Gastroesophageal sphincter (tissue), 4 donors: ENCODE measurements around the gene TRIM54. TPM values are rescaled to one million over a fixed set of nuclear protein-coding genes. Genes with fewer than 3 reads are reported as not detected.
A peak's percentile ranks its signal among the peaks of the same experiment; 100 is the strongest.
"Not testable (repeated sequence)": the region's sequence is repeated elsewhere in the genome, so short reads cannot be mapped to it uniquely, and the experiment has no call there.

Source experiments
- ATAC-seq: fragments of 150-250 bp; one replicate; pipeline ENCODE4 v1.9.1; 2016; ENCODE audit warnings: mild to moderate bottlenecking, moderate library complexity
- H3K27ac ChIP-seq, 4 donors: fragments of 200-600 bp; sonication (generic) in 3 of 4; 1 replicate in 3 of 4; 2 replicates in 1 of 4; pipeline ENCODE4 v1.5.1; 2016 to 2019
- H3K27me3 ChIP-seq: fragments of 200-600 bp; sonication (generic); one replicate; pipeline ENCODE4 v1.5.1; 2019
- H3K36me3 ChIP-seq, 2 donors: fragments of 200-600 bp; sonication (generic); one replicate each; pipeline ENCODE4 v1.5.1; 2019; ENCODE audit warnings: control low read depth in 1 of 2
- H3K4me1 ChIP-seq, 3 donors: fragments of 200-600 bp; sonication (generic); 1 replicate in 2 of 3; 2 replicates in 1 of 3; pipeline ENCODE4 v1.5.1; 2016 to 2019; ENCODE audit warnings: control low read depth in 2 of 3
- H3K4me3 ChIP-seq, 2 donors: fragments of 200-600 bp; sonication (generic); one replicate each; pipeline ENCODE4 v1.5.1; 2019; ENCODE audit warnings: mild to moderate bottlenecking in 1 of 2, moderate library complexity in 1 of 2
- H3K9me3 ChIP-seq, 3 donors: fragments of 200-600 bp; sonication (generic); one replicate each; pipeline ENCODE4 v1.5.1; 2017 to 2019; ENCODE audit warnings: control low read depth in 2 of 3
- EP300 ChIP-seq: sonication (generic); formaldehyde crosslinking; IDR thresholded peaks from one replicate; pipeline ENCODE4 v1.6.1; 2017; ENCODE audit warnings: antibody characterized with exemption, mild to moderate bottlenecking
- POLR2A ChIP-seq, 2 donors: fragments of 450-650 bp; IDR thresholded peaks; one replicate each; pipeline ENCODE4 v1.6.1; 2017; ENCODE audit warnings: antibody characterized with exemption in 2 of 2, mild to moderate bottlenecking in 2 of 2, moderate library complexity in 1 of 2
- POLR2AphosphoS5 ChIP-seq: sonication (generic); formaldehyde crosslinking; IDR thresholded peaks from one replicate; pipeline ENCODE4 v1.6.1; 2017; ENCODE audit warnings: antibody characterized with exemption
- WGBS, 2 donors: methylation state at CpG; one replicate each; pipeline ENCODE4 v1.1.5; 2018; ENCODE audit warnings: low coverage in 1 of 2; 5-methylcytosine and 5-hydroxymethylcytosine counted together
- total RNA-seq, 4 donors: library from RNA; depleted of rRNA; stranded (reverse); fragments of >200 nt; gene quantifications; one replicate each; pipeline ENCODE4 v1.1.0, GENCODE V29; 2016
- TF ChIP-seq, protein P1 (sequence below), 4 experiments: fragments of 200-600 bp in 2 of 4; fragments of 450-650 bp in 2 of 4; sonication (generic) in 1 of 4; IDR thresholded peaks; one replicate each; pipeline ENCODE4 v1.5.1; 2017 to 2019; ENCODE audit warnings: antibody characterized with exemption in 4 of 4, mild to moderate bottlenecking in 2 of 4, moderate library complexity in 2 of 4

The TRIM54 gene
- total RNA-seq, 4 donors from 2014 or later = 0.15 to 0.31 TPM; not detected in 2

DNA sequence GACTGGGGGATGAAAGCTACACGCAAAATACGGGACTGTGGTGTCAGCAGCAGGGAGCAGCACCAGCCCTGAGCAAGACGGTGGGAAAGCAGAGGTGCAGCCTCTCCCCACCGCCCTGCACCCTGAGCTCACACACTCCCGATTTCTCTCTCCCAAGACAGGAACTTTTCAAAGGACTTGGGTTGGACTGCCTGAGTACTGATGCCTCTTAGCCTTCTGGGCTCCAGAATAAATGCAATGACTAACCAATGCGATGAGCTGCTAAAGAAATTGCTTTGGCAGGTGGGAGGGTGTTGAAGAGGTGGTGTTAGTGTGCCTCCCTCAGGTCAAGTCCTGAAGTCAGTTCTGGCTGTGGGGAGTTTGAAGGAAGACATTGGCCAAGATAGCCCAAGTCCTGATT lies 9.6 kb downstream of the TRIM54 start:
- Histone ChIP-seq H3K36me3 (no peaks in the 10 kb centered on the region), H3K9me3 (no peaks in the 10 kb centered on the region), H3K4me1 (no peaks in the 10 kb centered on the region), H3K4me3 (no peak overlapping the region), H3K27me3 (peaks cover 55% of the 10 kb centered on the region), H3K27ac (no peak overlapping the region)
- WGBS, 2 donors = 20 to 50% methylated on average over 2 of the region's 6 CpGs
- no peak for ATAC-seq
- TF ChIP-seq POLR2AphosphoS5 (no peak), POLR2A (IDR thresholded peaks at IDR 0.05) (no peak), EP300 (no peak)
- TF ChIP-seq, protein P1, sequence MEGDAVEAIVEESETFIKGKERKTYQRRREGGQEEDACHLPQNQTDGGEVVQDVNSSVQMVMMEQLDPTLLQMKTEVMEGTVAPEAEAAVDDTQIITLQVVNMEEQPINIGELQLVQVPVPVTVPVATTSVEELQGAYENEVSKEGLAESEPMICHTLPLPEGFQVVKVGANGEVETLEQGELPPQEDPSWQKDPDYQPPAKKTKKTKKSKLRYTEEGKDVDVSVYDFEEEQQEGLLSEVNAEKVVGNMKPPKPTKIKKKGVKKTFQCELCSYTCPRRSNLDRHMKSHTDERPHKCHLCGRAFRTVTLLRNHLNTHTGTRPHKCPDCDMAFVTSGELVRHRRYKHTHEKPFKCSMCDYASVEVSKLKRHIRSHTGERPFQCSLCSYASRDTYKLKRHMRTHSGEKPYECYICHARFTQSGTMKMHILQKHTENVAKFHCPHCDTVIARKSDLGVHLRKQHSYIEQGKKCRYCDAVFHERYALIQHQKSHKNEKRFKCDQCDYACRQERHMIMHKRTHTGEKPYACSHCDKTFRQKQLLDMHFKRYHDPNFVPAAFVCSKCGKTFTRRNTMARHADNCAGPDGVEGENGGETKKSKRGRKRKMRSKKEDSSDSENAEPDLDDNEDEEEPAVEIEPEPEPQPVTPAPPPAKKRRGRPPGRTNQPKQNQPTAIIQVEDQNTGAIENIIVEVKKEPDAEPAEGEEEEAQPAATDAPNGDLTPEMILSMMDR (IDR thresholded peaks at IDR 0.05) = no peak

GRCh38 chr2:27294928-27295327 lies 12.7 kb downstream of the TRIM54 start:
- Histone ChIP-seq H3K27ac (no peak overlapping the region), H3K4me3 (no peak overlapping the region), H3K9me3 (no peaks in the 10 kb centered on the region), H3K4me1 (no peaks in the 10 kb centered on the region), H3K36me3 (no peaks in the 10 kb centered on the region), H3K27me3 (peaks cover 61% of the 10 kb centered on the region)
- WGBS, 2 donors = 83 to 100% methylated on average over 2 to 8 of the region's 8 CpGs
- no peak for ATAC-seq
- no peak for TF ChIP-seq EP300
- no peak for TF ChIP-seq POLR2A (IDR thresholded peaks at IDR 0.05)
- TF ChIP-seq POLR2AphosphoS5 = no peak
- TF ChIP-seq, protein P1 (IDR thresholded peaks at IDR 0.05) = no peak

GRCh38 chr2:27296481-27296880 lies 14.3 kb downstream of the TRIM54 start:
- no peak overlapping the region for H3K4me3 ChIP-seq
- WGBS, 2 donors = 41% methylated on average over 4 of the region's 4 CpGs; no CpG with 5 or more reads in 1 of the 2 donors

DNA sequence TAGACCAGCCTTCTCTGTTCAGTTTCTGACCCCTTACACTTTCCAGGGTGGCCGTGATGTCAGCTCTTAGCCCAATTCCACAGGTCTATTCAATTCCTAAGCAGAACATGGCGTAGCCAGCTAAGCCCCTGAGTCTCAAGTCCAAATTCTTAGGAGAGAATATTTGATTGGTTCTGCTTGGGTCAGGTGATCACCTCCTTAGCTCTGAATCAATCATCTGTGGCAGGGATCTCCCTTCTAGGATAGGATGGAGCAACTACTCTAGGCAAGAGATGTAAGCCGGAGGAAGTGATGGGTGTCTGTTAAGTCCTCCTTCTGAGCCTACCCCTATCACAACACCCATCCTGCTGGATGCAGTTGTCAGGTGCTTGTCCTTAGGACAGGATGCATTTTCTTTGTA lies 15.0 kb downstream of the TRIM54 start:
- no peak overlapping the region for H3K4me3 ChIP-seq
- H3K36me3 ChIP-seq = no peaks in the 10 kb centered on the region
- no peaks in the 10 kb centered on the region for H3K4me1 ChIP-seq
- TF ChIP-seq, protein P1 (IDR thresholded peaks at IDR 0.05) = no peak
- TF ChIP-seq POLR2AphosphoS5 = no peak
- no peak for TF ChIP-seq EP300
- no peak for TF ChIP-seq POLR2A (IDR thresholded peaks at IDR 0.05)
- no peak overlapping the region for H3K27ac ChIP-seq
- ATAC-seq = no peak
- H3K27me3 ChIP-seq = peaks cover 43% of the 10 kb centered on the region
- 63% methylated on average over 3 of the region's 3 CpGs; no CpG with 5 or more reads in 1 of the 2 donors for WGBS, 2 donors
- no peaks in the 10 kb centered on the region for H3K9me3 ChIP-seq

More at GRCh38 chr2:27296481-27296880, 14.3 kb downstream of the TRIM54 start:
- no peak overlapping the region for H3K27ac ChIP-seq
- no peaks in the 10 kb centered on the region for H3K36me3 ChIP-seq
- peaks cover 51% of the 10 kb centered on the region for H3K27me3 ChIP-seq
- no peaks in the 10 kb centered on the region for H3K9me3 ChIP-seq
- peak; percentile 36 for ATAC-seq
- TF ChIP-seq, protein P1 (IDR thresholded peaks at IDR 0.05) = no peak
- TF ChIP-seq POLR2AphosphoS5 (no peak), EP300 (no peak), POLR2A (IDR thresholded peaks at IDR 0.05) (no peak)
- no peaks in the 10 kb centered on the region for H3K4me1 ChIP-seq

DNA sequence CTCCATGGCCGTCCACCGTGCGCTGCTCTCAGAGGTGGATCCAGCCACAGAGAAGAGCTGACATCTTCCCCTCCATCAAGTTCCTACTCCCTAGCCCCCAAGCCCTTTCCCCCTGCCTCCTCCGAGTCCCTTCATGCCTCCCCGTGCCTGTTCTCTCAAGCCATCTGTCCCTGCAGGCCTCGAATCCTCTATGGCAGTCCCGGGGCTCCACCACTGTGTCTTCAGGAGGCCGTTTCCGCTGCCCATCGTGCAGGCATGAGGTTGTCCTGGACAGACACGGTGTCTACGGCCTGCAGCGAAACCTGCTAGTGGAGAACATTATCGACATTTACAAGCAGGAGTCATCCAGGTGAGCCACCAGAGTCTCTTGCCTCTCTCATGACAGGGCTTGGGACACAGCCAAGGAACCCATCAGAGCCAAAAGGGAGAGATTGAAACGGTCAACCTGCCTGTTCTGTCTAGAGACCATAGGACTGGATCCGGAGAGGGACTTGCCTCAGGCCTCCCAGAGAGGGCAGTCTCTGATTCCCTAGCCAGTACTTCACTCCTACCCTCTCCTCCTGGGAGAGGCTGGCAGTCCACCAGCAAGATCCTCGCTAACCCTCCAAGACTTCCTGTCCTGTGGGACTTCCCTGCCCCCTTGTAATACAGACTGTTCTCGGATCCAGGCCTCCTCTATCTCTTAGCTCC lies 16.3 kb downstream of the TRIM54 start:
- no peaks in the 10 kb centered on the region for H3K36me3 ChIP-seq
- no peak for ATAC-seq
- peaks cover 0 to 6% (median 0%) of the 10 kb centered on the region in 3 donors for H3K4me1 ChIP-seq
- no peaks in the 10 kb centered on the region for H3K9me3 ChIP-seq
- WGBS, 2 donors = 60 to 69% methylated on average over 2 to 4 of the region's 18 CpGs
- no peak overlapping the region for H3K27ac ChIP-seq
- no peak overlapping the region for H3K4me3 ChIP-seq
- peaks cover 37% of the 10 kb centered on the region for H3K27me3 ChIP-seq
- TF ChIP-seq EP300 (no peak), POLR2A (IDR thresholded peaks at IDR 0.05) (no peak), POLR2AphosphoS5 (no peak)
- TF ChIP-seq, protein P1 (IDR thresholded peaks at IDR 0.05) = no peak

DNA sequence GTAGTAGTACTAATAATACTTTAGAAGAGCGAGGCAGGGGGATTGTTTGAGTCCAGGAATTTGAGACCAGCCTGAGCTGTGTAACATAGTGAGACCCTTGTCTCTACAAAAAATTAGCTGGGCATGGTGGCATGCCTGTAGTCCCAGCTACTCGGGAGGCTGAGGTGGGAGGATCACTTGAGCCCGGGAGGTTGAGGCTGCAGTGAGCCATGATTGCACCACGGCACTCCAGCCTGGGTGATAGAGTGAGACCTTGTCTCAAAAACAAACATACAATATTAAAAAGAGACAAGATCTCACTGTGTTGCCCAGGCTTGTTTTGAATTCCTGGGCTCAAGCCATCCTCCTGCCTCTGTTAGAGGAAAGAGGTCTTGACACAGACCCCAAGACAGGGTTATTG lies 18.4 kb downstream of the TRIM54 start:
- 86 to 90% methylated on average over 4 of the region's 4 CpGs for WGBS, 2 donors
- not testable (repeated sequence) for H3K9me3 ChIP-seq, ATAC-seq, H3K27ac ChIP-seq, H3K4me3 ChIP-seq, H3K36me3 ChIP-seq, H3K4me1 ChIP-seq
- peaks cover 56% of the 10 kb centered on the region for H3K27me3 ChIP-seq
